Measurements from ENCODE around the gene TSEN34. TPM values are rescaled to one million over a fixed set of nuclear protein-coding genes. Genes with fewer than 3 reads are reported as not detected.
A peak's percentile ranks its signal among the peaks of the same experiment; 100 is the strongest.
"Not testable (repeated sequence)": the region's sequence is repeated elsewhere in the genome, so short reads cannot be mapped to it uniquely, and the experiment has no call there.

Gene TSEN34
- polyA plus RNA-seq, 4 donors, result 36.2 to 67.5 (median 45.0) TPM

DNA sequence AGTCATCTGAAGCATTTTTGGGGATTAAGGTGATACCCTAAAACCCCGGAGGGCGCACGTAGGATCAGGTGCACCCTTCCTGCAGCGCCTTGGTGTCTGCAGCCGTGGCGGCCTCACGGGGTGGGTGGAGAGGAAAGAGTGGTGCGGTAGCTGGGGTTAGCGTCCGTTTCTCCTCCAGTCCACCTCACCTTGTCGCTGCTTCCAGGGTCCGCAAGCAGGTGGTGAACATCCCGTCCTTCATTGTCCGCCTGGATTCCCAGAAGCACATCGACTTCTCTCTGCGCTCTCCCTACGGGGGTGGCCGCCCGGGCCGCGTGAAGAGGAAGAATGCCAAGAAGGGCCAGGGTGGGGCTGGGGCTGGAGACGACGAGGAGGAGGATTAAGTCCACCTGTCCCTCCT lies 16.1 kb downstream of the TSEN34 start:
- DNase-seq (ENCODE audit: low read depth in 4 of 4, low spot score in 3 of 4), result not testable (repeated sequence)

DNA sequence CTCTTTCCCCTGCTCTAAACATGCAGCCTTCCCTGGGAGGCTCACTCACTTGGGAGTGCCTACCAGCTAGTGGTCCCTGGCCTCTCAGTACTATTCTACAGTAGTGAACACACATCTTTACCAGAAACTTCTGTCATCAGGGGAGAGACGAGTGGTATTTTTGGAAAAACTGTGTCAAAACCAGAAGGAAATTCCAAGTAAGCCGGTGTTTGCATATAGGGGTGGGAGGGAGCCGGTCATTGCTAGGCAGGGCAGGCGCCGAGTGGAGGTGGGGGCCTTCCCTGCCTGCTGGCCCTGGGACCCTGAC lies 16.5 kb downstream of the TSEN34 start:
- no peak for DNase-seq (ENCODE audit: low read depth in 4 of 4, low spot score in 3 of 4)

DNA sequence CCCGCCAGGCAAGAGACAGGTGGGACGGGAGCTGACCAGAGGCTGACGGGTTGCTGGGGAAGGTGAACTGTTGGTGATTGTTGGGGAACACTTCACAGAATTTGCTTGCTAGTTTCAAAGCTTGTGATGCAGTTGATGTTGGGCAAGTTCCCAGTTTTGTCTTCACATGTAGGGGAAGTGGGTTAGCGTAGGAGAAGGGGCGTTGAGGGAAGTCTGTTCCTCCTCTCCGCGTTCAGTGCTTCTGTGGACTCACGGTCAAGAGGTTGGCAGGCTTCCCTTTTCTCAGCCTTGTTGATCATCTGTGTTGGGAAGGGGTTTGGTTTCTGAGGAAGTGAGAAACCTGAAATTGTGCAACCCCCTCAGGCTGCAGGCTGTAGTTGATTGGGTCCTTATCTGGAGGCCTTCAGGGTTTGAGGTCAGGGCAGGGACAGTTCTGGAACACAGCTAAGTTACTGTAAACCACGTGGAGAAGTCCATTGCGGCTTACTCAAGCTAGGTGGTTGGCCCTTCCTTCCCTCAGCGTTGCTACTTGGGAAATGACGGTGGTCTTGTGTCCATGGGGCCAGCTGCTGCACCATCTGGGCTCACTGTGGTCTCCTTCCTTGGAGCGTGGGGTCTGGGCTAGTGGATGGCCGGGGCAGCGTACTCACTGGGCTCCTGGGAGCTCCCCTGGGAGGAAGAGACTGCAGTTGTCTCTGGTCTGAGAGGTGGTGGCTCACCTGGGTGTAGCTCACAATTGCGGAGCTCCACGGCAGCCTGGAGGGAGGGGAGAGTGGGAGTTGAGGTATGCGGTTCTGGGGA lies 17.1 kb downstream of the TSEN34 start:
- DNase-seq (ENCODE audit: low read depth in 4 of 4, low spot score in 3 of 4), result no peak

DNA sequence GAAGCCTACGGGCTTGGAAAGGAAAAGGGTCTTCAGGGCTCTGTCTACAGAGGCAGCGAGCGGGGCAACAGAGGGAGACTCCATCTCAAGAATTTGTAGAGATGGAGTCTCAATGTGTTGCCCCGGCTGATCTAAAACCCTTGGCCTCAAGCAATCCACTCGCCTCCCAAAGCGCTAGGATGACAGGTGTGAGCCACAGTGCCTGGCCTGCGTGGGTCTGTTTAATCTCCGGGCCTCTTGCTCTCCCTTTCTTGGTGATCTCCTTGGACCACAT lies 17.6 kb downstream of the TSEN34 start:
- DNase-seq (ENCODE audit: low read depth in 4 of 4, low spot score in 3 of 4), result no peak

DNA sequence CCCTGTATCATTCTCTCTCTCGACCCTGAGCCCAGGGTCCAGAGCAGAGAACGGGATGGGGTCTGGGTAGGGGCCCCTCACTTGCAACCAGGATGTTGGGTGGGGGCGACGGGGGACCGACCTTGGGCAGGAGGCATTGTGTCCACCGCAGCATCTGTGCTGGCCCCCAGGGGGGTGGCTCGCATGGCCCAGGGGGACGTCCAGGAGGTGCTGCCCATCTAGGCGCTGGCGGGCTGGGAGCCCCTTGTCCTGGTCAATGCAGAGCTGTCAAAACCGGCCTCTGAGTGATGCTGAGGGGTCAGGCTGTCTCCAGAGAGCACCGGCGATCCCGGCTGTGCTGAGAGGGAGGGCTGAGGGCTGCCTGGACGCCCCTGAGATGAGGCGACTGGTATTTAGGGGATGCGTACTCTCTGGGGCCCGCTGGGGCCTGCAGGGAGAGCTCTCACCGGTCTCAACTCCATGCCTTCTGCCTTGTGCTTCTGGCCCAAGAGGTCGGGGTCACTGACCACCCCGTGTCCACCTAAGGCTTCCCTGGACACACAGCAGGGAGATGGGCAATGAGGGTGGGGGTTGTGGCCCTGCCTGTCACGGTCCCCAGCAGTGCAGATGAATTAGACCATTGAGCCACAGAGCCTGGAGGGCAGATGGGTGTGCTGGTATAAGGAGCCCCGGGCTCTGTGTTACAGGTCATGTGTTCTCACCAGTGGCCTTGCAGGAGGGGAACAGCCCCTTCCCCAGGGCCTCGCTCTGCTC lies 18.1 kb downstream of the TSEN34 start:
- DNase-seq (ENCODE audit: low read depth in 4 of 4, low spot score in 3 of 4), result no peak

DNA sequence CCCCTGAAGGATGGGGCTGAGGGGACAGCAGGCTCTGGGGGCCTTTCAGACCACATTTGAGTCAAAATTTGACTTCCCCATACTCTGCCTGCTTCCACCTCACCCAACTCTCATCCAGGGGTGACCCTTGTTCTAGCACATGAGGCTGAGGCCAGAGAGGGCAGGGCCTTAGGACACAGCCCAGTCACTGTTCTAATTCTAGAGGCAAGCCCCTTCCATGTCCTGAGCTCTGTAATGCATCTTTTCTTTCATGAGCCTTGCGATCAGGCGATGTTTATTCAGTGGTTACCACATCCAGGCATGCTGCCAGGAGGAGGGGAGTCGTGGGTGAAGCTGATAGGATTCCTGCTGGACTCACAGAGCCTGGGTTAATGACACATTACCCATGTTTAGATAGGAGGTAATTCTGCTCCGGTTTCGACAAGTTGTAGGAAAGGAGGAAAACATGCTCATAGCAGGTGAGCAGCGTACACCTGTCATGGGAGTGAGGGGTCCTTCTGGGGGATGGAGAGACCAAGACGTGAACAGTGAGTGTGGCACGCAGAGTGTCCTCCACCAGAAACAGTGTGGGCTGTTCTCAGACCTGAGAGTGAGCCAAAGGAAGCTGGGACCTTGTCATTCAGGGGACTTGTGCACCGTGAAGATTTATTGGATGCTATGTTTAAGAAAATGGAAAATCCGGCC lies 18.8 kb downstream of the TSEN34 start:
- DNase-seq (ENCODE audit: low read depth in 4 of 4, low spot score in 3 of 4), result peak in 2 of 4 donors; percentile 60 to 73

DNA sequence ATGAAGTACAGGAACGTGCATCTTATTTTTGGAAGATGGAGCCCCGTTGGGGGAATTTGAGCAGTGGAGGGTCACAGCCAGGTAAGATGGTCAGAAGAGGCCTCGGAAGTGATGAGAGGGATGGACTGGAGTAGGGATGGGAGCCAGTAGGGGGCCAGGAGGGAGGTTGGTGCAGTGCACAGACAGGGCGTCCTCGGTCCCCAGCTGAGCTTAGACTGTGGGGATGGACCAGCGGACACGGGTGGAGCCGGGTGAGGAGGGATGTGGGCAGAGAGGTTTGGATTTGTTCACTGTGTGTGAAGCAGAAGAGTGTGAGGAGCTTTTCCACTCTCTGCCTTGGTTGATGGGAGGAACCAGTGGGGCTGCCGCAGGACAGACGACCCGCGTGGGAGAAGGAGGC lies 20.1 kb downstream of the TSEN34 start:
- DNase-seq (ENCODE audit: low read depth in 4 of 4, low spot score in 3 of 4), result no peak

DNA sequence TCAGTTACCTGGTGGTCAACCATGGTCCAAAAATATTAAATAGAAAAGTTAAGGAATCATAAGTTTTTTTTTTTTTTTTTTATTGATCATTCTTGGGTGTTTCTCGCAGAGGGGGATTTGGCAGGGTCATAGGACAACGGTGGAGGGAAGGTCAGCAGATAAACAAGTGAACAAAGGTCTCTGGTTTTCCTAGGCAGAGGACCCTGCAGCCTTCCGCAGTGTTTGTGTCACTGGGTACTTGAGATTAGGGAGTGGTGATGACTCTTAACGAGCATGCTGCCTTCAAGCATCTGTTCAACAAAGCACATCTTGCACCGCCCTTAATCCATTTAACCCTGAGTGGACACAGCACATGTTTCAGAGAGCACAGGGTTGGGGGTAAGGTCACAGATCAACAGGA lies 23.1 kb downstream of the TSEN34 start:
- not testable (repeated sequence) for DNase-seq (ENCODE audit: low read depth in 4 of 4, low spot score in 3 of 4)

DNA sequence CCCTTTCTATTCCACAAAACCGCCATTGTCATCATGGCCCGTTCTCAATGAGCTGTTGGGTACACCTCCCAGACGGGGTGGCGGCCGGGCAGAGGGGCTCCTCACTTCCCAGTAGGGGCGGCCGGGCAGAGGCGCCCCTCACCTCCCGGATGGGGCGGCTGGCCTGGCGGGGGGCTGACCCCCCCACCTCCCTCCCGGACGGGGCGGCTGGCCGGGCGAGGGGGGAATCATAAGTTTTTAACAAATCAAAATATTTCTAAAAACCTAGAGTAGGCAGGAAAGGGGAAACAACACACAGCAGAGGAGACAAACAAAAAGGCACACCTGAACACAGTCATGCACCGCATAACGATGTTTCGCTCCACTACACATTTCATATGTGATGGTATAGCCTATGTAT lies 23.6 kb downstream of the TSEN34 start:
- DNase-seq (ENCODE audit: low read depth in 4 of 4, low spot score in 3 of 4), result not testable (repeated sequence)

DNA sequence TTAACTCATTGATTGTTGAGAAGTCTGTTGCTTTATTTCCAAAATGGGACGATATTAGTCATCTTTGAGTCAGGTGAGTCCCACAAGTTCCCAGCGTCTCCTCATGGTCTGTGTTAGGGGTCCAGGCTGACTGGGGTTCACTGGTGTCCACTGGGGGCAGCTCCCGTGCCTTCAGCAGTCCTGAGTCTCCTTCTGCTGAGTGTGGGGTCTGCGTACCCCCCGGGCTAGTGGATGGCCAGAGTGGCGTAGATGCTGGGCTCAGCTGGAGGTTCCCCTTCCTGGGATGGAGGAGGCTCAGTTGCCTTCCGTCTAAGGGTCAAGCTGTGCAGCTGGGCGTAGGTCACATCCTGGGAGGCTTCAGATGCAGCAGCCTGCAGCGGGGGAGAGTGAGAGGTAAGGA lies 25.8 kb downstream of the TSEN34 start:
- DNase-seq (ENCODE audit: low read depth in 4 of 4, low spot score in 3 of 4), result no peak

DNA sequence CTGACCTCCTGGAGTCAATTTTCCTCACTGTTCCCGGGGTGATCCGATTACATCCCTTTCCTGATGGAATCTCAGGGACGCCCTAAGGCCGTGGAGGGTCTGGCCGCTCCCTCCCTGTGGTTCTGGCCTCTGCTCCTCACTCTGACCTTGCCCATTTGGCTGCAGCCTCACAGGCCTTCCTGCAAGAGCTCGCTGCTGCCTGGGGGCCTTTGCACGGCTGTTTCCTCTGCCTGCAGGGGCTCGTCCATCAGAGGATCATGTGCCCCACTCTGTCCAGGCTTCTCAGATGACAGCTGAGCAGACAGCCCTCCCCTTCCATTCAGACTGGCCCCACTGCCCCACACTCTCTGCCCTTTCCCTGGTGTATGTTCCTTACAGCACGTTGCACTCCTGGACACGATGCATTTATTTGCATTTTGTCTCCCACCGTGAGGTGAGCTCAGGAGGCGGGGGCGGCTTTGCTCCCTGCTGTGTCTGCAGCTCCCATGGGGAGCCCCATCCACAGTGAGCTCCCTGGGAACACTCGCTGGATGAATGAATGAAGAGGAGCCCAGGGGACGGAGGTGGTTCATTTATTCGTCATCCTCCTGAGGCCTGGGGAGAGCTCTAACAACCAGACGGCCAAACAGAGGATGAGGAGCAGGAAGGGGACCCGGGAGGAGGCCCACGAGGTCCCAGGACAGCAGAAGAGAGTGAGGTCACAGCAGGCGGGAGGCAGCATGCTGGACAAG lies 26.6 kb downstream of the TSEN34 start:
- DNase-seq (ENCODE audit: low read depth in 4 of 4, low spot score in 3 of 4), result not testable (repeated sequence)

DNA sequence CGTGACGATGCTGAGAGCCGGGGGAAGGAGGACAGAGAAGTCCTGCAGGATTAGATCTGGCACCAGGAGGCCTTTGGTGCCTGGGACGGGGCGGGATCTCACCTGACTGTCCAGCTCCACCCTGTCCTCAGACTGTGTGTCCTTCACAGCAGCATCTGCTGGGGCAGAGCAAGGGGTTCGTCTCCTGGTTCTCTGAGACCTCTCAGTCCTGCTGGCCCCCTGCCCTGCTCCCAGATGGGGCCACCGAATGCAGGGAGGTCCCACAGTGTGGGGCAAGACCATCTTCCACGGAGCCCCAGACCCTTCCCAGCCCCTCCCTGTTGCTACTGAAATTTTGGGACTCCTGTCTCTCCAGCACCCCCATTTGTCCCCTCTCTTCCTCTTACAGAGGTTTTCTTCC lies 27.2 kb downstream of the TSEN34 start:
- DNase-seq (ENCODE audit: low read depth in 4 of 4, low spot score in 3 of 4), result no peak

DNA sequence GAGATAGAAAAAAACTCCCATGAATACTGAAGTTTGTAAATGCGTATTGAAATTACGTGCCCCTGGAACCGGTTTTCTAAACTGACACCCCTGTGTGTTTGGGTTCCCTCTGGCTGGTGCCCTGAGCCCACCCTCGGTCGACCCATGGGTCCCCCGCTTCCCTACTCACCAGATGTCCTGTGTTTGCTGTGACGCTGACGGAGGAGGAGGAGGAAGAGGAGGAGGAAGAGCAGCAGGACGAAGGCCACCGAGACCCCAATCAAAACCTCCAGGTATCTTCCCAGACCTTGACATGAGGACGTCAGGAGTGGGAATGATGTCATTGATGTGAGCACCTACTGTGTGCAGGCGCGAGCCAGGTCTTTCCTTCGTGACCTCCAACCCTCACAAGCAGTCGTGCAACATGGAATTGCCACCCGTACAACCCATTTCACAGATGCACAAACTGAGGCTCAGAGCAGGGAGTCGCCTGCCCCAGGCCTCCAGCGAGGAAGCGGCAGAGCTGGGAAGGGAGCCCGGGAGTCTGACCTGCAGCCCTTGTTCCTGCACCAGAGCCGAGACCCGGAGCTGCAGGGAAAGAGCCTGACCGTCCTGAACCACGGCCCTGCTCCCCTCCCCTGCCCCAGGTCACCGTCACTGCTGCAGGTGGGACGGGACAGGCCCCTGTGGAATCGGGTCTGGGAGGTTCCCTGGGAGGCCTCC lies 28.0 kb downstream of the TSEN34 start:
- no peak for DNase-seq (ENCODE audit: low read depth in 4 of 4, low spot score in 3 of 4)

DNA sequence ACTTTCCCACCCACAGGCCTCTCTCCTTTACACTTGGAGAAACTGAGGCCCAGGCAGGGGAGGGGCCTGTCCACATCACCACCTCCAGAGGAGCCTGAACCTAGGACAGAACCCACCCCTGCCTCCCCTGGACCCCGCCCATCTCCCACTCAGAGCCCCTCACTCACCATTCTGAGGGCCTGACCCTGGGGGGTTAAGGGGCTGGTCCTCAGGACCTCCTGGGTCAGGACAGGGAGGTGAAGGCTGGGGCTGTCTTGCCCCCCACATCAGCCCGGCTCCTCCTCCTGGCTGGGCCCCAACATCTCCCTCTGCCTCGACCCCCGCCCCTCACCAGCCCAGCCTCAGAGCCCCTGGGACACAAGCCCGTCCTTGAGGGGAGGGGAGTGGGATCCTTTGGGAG lies 28.6 kb downstream of the TSEN34 start:
- DNase-seq (ENCODE audit: low read depth in 4 of 4, low spot score in 3 of 4), result not testable (repeated sequence)

DNA sequence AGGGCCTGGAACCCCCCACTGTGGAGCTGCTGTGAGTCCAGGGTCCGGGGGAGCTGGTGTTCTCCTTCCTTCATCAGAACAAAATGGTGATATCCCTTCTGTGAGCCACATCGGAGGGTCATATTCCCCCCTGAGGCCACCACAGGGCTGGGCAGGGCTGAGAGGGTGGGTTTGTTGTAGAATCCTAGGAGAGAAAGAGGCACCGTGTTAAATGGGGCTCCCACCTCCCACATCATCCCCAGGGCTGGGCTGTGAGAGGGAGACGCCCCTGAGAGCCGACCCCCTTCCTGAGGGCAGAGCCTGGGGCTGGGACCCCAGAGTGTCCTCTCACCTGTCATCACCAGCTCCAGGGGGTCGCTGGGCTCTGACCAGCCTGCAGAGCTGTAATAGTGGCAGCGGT lies 30.8 kb downstream of the TSEN34 start:
- DNase-seq (ENCODE audit: low read depth in 4 of 4, low spot score in 3 of 4), result not testable (repeated sequence)

DNA sequence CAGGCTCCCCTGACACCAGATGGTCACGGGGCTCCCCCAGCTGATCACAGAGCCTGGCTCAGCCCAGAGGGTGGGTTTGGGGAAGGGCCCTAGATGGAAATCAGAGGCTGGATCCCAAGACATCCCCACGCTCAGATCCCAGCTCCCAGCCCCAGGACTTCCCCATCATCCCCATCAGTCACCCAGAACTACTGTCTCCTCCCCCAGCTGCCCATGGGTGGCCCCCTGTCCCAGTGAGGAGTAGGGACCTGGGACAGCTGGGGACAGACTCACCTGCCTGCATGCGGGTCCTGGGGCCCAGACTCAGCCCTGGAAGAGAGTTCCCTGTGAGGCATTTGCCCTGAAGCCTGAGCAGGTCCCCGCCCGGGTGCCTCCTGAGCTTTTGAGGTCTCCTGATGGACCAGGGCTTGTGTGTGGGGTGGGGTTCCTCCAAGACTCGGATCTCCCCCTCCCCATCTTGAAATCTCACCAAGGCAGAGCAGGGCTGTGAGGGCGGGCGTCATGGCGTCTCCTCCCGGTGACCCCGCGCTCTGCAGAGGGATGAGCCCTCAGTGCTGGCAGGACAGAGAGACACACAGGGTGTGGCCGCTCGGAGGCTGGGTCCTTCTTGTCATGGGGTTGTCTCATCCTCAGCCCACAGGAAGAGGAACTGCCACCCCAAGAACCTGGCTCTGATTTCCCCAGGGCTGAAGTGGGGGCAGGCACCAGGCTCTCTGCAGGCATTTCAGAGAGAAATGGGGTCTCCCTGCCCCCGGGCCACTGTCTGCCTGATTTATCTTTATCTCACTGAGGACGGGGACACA lies 31.6 kb downstream of the TSEN34 start, which contains the start of gene LILRB3:
Gene LILRB3, minus strand, starts transcription at position 534 of the 803 bp plus-strand sequence. Its CDS starts 31 bp downstream, at position 503.
- DNase-seq (ENCODE audit: low read depth in 4 of 4, low spot score in 3 of 4), result not testable (repeated sequence)

DNA sequence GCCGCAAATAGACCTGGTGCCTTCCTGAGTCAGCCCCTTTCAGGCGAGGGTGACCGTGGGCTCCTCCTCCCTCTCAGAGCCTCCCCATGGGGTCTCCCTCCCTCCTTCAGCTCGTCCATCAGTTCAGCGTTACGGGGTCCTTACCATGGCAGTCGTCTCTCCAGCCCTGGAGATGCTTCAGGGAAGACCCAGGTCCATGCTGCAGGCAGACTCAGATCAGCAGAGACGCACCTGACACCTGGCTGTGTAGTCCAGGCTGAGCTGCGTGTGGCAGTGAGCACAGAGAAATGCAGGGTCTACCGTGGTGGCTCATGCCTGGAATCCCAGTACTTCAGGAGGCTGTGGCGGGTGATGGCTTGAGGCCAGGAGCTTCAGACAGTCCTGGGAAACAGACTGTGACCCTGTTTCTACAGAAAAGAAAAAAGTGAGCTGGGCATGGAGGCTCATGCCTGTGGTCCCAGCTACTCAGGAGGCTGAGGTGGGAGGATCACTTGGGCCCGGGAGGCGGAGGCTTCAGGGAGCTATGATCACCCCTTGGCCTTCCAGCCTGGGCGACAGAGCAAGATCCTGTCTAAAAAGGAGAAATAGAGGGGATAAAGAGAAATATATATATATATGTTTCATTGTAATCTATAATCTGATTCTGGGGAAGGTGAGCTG lies 32.3 kb downstream of the TSEN34 start:
- not testable (repeated sequence) for DNase-seq (ENCODE audit: low read depth in 4 of 4, low spot score in 3 of 4)

DNA sequence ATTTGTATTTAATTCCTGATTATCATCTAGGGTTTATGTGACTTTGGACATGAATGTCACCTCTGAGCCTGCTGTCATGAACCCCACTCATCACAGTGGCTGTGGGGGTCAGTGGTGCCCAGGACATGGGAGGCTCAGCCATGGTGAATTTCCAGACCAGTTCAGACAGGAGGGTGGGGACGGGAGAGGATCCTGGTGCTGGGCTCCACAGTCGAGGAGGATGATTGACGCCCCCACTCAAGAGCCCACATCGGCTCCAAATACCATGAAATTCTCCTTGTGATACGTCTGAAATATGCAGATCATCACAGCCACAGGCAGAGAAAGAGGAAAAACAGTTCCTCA lies 32.8 kb downstream of the TSEN34 start:
- DNase-seq (ENCODE audit: low read depth in 4 of 4, low spot score in 3 of 4), result not testable (repeated sequence)

DNA sequence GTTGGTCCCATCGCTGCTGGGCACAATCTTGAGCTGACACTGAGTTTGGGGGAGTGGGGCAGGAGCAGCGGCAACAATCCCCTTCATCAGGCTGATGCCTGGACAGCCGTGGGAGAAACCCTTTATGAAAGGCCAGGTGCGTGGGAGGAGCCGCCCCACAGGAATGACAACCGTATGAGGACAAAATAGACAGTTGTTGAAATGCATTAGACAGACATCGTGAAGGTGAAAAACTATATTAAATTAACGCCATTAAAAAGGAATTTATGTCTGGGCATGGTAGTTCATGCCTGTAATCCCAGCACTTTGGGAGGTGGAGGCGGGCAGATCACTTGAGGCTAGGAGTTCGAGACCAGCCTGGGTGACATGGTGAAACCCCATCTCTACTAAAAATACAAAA lies 33.5 kb downstream of the TSEN34 start:
- not testable (repeated sequence) for DNase-seq (ENCODE audit: low read depth in 4 of 4, low spot score in 3 of 4)
